Measurements from ENCODE around the gene C2orf81.

C2orf81 gene

GRCh38 chr2:74371421-74371820, 50.0 kb downstream of the C2orf81 start:
- Histone ChIP-seq H2AFZ (ENCODE audit: low read depth, low read length) (no peak overlapping the region), H3K27me3 (ENCODE audit: insufficient read depth, low read length, poor library complexity) (no peaks in the 10 kb centered on the region), H3K4me3 (ENCODE audit: low read depth in 1 of 2, low read length in 2 of 2) (no peak overlapping the region), H3K79me2 (ENCODE audit: insufficient read depth, low read length) (peaks cover 3% of the 10 kb centered on the region; the same call in 1 of the 2 replicates), H3K36me3 (ENCODE audit: insufficient read depth, low read length) (peaks cover 70% of the 10 kb centered on the region), H4K20me1 (ENCODE audit: insufficient read depth, low read length) (peaks cover 11% of the 10 kb centered on the region), H3K9me3 (ENCODE audit: insufficient read depth, low read length, severe bottlenecking) (no peaks in the 10 kb centered on the region), H3K4me2 (ENCODE audit: insufficient read depth, low read length) (no peak overlapping the region), H3K4me1 (ENCODE audit: insufficient read depth, low read length) (no peaks in the 10 kb centered on the region), H3K27ac (ENCODE audit: low read length) (no peak overlapping the region), H3K9ac (ENCODE audit: low read depth, low read length) (no peak overlapping the region)
- TF ChIP-seq EZH2 (IDR thresholded peaks at IDR 0.05; ENCODE audit: borderline replicate concordance, low read depth, low read length, severe bottlenecking) = no peak
- TF ChIP-seq, protein P1, sequence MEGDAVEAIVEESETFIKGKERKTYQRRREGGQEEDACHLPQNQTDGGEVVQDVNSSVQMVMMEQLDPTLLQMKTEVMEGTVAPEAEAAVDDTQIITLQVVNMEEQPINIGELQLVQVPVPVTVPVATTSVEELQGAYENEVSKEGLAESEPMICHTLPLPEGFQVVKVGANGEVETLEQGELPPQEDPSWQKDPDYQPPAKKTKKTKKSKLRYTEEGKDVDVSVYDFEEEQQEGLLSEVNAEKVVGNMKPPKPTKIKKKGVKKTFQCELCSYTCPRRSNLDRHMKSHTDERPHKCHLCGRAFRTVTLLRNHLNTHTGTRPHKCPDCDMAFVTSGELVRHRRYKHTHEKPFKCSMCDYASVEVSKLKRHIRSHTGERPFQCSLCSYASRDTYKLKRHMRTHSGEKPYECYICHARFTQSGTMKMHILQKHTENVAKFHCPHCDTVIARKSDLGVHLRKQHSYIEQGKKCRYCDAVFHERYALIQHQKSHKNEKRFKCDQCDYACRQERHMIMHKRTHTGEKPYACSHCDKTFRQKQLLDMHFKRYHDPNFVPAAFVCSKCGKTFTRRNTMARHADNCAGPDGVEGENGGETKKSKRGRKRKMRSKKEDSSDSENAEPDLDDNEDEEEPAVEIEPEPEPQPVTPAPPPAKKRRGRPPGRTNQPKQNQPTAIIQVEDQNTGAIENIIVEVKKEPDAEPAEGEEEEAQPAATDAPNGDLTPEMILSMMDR (IDR thresholded peaks at IDR 0.05; ENCODE audit: borderline replicate concordance, extremely low read depth, low read length, poor library complexity, severe bottlenecking) = no peak
- ATAC-seq (ENCODE audit: insufficient read depth, low read depth) (no peak), DNase-seq (no peak)

- Histone ChIP-seq H2AFZ (ENCODE audit: low read depth, low read length) (no peak overlapping the region), H3K4me3 (ENCODE audit: low read depth in 1 of 2, low read length in 2 of 2) (no peak overlapping the region), H3K27ac (ENCODE audit: low read length) (no peak overlapping the region), H3K79me2 (ENCODE audit: insufficient read depth, low read length) (peaks cover 1% of the 10 kb centered on the region; the same call in 1 of the 2 replicates), H4K20me1 (ENCODE audit: insufficient read depth, low read length) (peaks cover 4% of the 10 kb centered on the region; the same call in 1 of the 2 replicates), H3K9ac (ENCODE audit: low read depth, low read length) (no peak overlapping the region), H3K36me3 (ENCODE audit: insufficient read depth, low read length) (peaks cover 76% of the 10 kb centered on the region), H3K27me3 (ENCODE audit: insufficient read depth, low read length, poor library complexity) (no peaks in the 10 kb centered on the region), H3K4me2 (ENCODE audit: insufficient read depth, low read length) (no peak overlapping the region), H3K4me1 (ENCODE audit: insufficient read depth, low read length) (no peaks in the 10 kb centered on the region), H3K9me3 (ENCODE audit: insufficient read depth, low read length, severe bottlenecking) (no peaks in the 10 kb centered on the region)
- ATAC-seq (ENCODE audit: insufficient read depth, low read depth) = no peak
- no peak for TF ChIP-seq EZH2 (IDR thresholded peaks at IDR 0.05; ENCODE audit: borderline replicate concordance, low read depth, low read length, severe bottlenecking)
- TF ChIP-seq, protein P1 (IDR thresholded peaks at IDR 0.05; ENCODE audit: borderline replicate concordance, extremely low read depth, low read length, poor library complexity, severe bottlenecking) = no peak
- DNase-seq = no peak
These were observed 51.4 kb downstream of the C2orf81 start for GRCh38 chr2:74369976-74370375.

DNA sequence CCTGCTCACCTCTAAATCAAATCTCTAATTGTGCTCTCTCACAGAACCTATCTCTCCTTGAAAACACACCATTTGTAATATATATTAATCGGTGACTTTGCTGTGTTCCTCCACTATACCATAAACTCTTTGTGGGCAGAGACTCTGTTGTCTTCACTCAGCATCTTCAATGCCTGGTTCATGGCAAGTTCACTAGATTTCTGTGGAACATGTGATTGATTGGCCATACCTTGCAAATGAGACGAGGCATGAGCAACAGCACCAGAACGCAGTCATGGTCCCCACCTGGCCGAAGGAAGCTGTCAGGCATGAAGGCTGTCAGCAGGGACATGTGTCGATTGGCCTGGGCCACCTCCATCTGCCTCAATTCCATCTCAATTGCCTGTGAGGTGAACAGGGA, 52.9 kb downstream of the C2orf81 start:
- H4K20me1 ChIP-seq (ENCODE audit: insufficient read depth, low read length) = peaks cover 4% of the 10 kb centered on the region; the same call in 1 of the 2 replicates
- no peaks in the 10 kb centered on the region for H3K27me3 ChIP-seq (ENCODE audit: insufficient read depth, low read length, poor library complexity)
- no peak overlapping the region for H2AFZ ChIP-seq (ENCODE audit: low read depth, low read length)
- ATAC-seq (ENCODE audit: insufficient read depth, low read depth) (no peak), DNase-seq (no peak)
- peaks cover 91% of the 10 kb centered on the region for H3K36me3 ChIP-seq (ENCODE audit: insufficient read depth, low read length)
- no peak overlapping the region for H3K9ac ChIP-seq (ENCODE audit: low read depth, low read length)
- TF ChIP-seq, protein P1 (IDR thresholded peaks at IDR 0.05; ENCODE audit: borderline replicate concordance, extremely low read depth, low read length, poor library complexity, severe bottlenecking) = no peak
- no peak for TF ChIP-seq EZH2 (IDR thresholded peaks at IDR 0.05; ENCODE audit: borderline replicate concordance, low read depth, low read length, severe bottlenecking)
- no peaks in the 10 kb centered on the region for H3K79me2 ChIP-seq (ENCODE audit: insufficient read depth, low read length)
- no peak overlapping the region for H3K4me3 ChIP-seq (ENCODE audit: low read depth in 1 of 2, low read length in 2 of 2)
- H3K4me1 ChIP-seq (ENCODE audit: insufficient read depth, low read length) = no peaks in the 10 kb centered on the region
- H3K27ac ChIP-seq (ENCODE audit: low read length) = no peak overlapping the region
- H3K9me3 ChIP-seq (ENCODE audit: insufficient read depth, low read length, severe bottlenecking) = no peaks in the 10 kb centered on the region
- no peak overlapping the region for H3K4me2 ChIP-seq (ENCODE audit: insufficient read depth, low read length)

DNA sequence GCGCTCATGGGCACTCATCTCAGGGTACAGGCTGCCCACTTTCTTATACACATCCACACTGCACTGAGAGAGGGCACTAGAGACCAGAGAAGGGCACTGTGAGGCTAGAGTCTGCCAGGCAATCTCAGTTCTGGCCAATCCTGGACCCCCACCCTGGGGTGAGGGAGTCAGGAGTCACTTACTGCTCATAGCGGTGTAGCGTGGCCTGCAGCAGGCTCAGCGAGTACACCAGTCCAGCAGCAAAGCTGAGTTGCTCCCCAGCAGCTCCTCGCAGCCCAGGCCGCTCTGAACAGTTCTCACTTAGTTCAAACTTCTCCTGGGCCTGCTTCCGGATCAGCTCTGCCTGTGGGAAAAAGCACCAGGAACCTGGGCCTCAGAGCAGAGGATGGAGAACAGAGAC, 53.6 kb downstream of the C2orf81 start:
- no peak overlapping the region for H3K9ac ChIP-seq (ENCODE audit: low read depth, low read length)
- no peak overlapping the region for H3K4me3 ChIP-seq (ENCODE audit: low read depth in 1 of 2, low read length in 2 of 2)
- DNase-seq (no peak), ATAC-seq (ENCODE audit: insufficient read depth, low read depth) (no peak)
- no peak overlapping the region for H3K27ac ChIP-seq (ENCODE audit: low read length)
- TF ChIP-seq EZH2 (IDR thresholded peaks at IDR 0.05; ENCODE audit: borderline replicate concordance, low read depth, low read length, severe bottlenecking) = no peak
- TF ChIP-seq, protein P1 (IDR thresholded peaks at IDR 0.05; ENCODE audit: borderline replicate concordance, extremely low read depth, low read length, poor library complexity, severe bottlenecking) = no peak
- H4K20me1 ChIP-seq (ENCODE audit: insufficient read depth, low read length) = peaks cover 4% of the 10 kb centered on the region; the same call in 1 of the 2 replicates
- H3K4me2 ChIP-seq (ENCODE audit: insufficient read depth, low read length) = no peak overlapping the region
- H3K36me3 ChIP-seq (ENCODE audit: insufficient read depth, low read length) = peaks cover 98% of the 10 kb centered on the region
- H3K9me3 ChIP-seq (ENCODE audit: insufficient read depth, low read length, severe bottlenecking) = no peaks in the 10 kb centered on the region
- H3K27me3 ChIP-seq (ENCODE audit: insufficient read depth, low read length, poor library complexity) = no peaks in the 10 kb centered on the region
- H2AFZ ChIP-seq (ENCODE audit: low read depth, low read length) = no peak overlapping the region
- no peaks in the 10 kb centered on the region for H3K79me2 ChIP-seq (ENCODE audit: insufficient read depth, low read length)
- H3K4me1 ChIP-seq (ENCODE audit: insufficient read depth, low read length) = no peaks in the 10 kb centered on the region
